ENCODE data around the gene CFAP97D1.

The CFAP97D1 gene

DNA sequence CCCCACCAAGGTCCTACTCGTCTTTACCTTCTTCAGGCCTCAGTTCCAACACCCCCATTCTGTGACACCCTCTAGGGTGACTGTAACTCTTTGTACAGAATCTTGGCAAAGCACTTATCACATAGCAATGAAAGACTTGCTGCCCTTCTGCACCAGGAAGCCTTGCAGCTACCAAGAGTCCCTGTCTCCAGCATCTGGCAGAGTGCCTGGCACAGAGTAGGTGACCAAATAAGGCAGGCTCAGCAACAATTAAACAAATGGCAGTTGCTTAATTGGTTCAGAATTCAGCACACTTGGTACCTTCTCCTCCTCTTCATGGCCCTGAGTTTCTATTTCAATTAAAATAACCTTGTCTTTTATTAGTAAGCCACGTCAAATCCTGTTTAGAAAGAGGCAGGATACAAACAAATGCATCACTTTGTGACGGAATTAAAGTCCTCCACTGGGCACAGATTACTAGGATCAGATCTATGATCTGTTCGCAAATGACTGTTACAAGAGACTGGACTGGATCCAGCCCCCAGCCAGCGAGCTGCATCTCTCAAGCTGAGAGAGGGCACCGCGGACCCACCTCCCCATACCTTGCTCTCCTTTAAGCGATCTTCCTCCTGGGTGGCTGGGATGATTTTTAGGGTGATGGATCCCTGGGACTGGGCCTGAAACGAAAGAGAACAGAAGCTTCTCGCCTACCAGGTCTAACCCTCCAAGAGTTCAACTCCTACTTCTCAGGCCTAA, 43.3 kb downstream of the CFAP97D1 start:
- Histone ChIP-seq H3K36me3 (replicated peaks; ENCODE audit: low read depth, low read length) (no peaks in the 10 kb centered on the region), H2AFZ (ENCODE audit: low read depth, low read length) (no peak overlapping the region), H3K4me3 (ENCODE audit: low read length) (no peak overlapping the region), H3K9me3 (ENCODE audit: insufficient read depth, low read length) (no peaks in the 10 kb centered on the region), H3K4me1 (ENCODE audit: low read length) (no peaks in the 10 kb centered on the region), H4K20me1 (ENCODE audit: insufficient read depth, low read length) (no peaks in the 10 kb centered on the region), H3K4me2 (ENCODE audit: low read length) (no peak overlapping the region), H3K27me3 (ENCODE audit: low read depth, low read length) (no peaks in the 10 kb centered on the region), H3K27ac (ENCODE audit: low read length) (no peak overlapping the region), H3K79me2 (ENCODE audit: low read length) (no peaks in the 10 kb centered on the region), H3K9ac (ENCODE audit: low read length) (no peak overlapping the region)
- TF ChIP-seq CTCF (IDR thresholded peaks at IDR 0.05; ENCODE audit: low read depth, low read length), result no peak
- no peak for TF ChIP-seq EZH2phosphoT487 (IDR thresholded peaks at IDR 0.05; ENCODE audit: low read depth)

GRCh38 chr17:43825567-43825966, 45.3 kb downstream of the CFAP97D1 start:
- H3K4me2 ChIP-seq (ENCODE audit: low read length), result no peak overlapping the region

DNA sequence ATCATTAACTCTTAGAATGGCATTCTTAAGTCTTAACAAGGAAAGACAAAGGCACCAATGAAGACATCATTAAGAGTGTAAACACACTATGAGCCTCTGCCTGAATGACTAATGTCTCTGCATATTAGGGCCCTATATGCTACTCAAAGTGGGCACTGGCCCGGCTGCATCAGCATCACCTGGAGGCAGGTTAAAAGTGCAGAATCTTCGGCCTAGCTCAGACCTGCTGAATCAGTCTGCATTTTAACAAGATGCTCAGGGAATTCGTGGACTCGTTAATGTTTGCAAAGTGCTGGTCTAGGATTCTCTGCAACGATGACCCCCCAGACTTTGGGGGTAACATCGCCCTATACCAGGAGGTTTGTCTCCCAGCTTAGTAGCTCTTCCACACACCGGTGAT, 46.0 kb downstream of the CFAP97D1 start:
- H3K27me3 ChIP-seq (ENCODE audit: low read depth, low read length), result peaks cover 5% of the 10 kb centered on the region; the same call in 1 of the 2 replicates

More at GRCh38 chr17:43825567-43825966, 45.3 kb downstream of the CFAP97D1 start:
- no peaks in the 10 kb centered on the region for H3K36me3 ChIP-seq (replicated peaks; ENCODE audit: low read depth, low read length)
- no peak overlapping the region for H3K4me3 ChIP-seq (ENCODE audit: low read length)
- H3K9ac ChIP-seq (ENCODE audit: low read length), result no peak overlapping the region
- H3K79me2 ChIP-seq (ENCODE audit: low read length), result no peaks in the 10 kb centered on the region
- H3K27ac ChIP-seq (ENCODE audit: low read length), result no peak overlapping the region
- no peaks in the 10 kb centered on the region for H4K20me1 ChIP-seq (ENCODE audit: insufficient read depth, low read length)
- no peaks in the 10 kb centered on the region; the same call in 1 of the 2 replicates for H3K27me3 ChIP-seq (ENCODE audit: low read depth, low read length)
- no peaks in the 10 kb centered on the region for H3K9me3 ChIP-seq (ENCODE audit: insufficient read depth, low read length)
- peaks cover 4% of the 10 kb centered on the region for H3K4me1 ChIP-seq (ENCODE audit: low read length)
- TF ChIP-seq CTCF (IDR thresholded peaks at IDR 0.05; ENCODE audit: low read depth, low read length) (no peak), EZH2phosphoT487 (IDR thresholded peaks at IDR 0.05; ENCODE audit: low read depth) (no peak)
- H2AFZ ChIP-seq (ENCODE audit: low read depth, low read length), result no peak overlapping the region

More for the DNA sequence above, 46.0 kb downstream of the CFAP97D1 start:
- Histone ChIP-seq H3K4me1 (ENCODE audit: low read length) (peaks cover 8% of the 10 kb centered on the region), H3K9ac (ENCODE audit: low read length) (no peak overlapping the region), H4K20me1 (ENCODE audit: insufficient read depth, low read length) (no peaks in the 10 kb centered on the region), H3K9me3 (ENCODE audit: insufficient read depth, low read length) (no peaks in the 10 kb centered on the region), H2AFZ (ENCODE audit: low read depth, low read length) (no peak overlapping the region), H3K4me2 (ENCODE audit: low read length) (no peak overlapping the region), H3K27ac (ENCODE audit: low read length) (no peak overlapping the region), H3K4me3 (ENCODE audit: low read length) (no peak overlapping the region), H3K79me2 (ENCODE audit: low read length) (no peaks in the 10 kb centered on the region), H3K36me3 (replicated peaks; ENCODE audit: low read depth, low read length) (no peaks in the 10 kb centered on the region)
- no peak for TF ChIP-seq EZH2phosphoT487 (IDR thresholded peaks at IDR 0.05; ENCODE audit: low read depth)
- no peak for TF ChIP-seq CTCF (IDR thresholded peaks at IDR 0.05; ENCODE audit: low read depth, low read length)

All from OCI-LY3 (cell line).